RWPE2 (cell line): ENCODE results near the gene RPL7A.

Experiments
- ATAC-seq: fragments of 200-7000 bp; cut with Tn5 transposase; 3 replicates; pipeline ENCODE4 v1.9.1; 2021; ENCODE audit warnings: low read depth
- DNase-seq: peaks from one replicate; pipeline ENCODE4 v3.0.0-alpha.2; 2020; ENCODE audit warnings: low spot score
- H3K27ac ChIP-seq: fragments of 450-650 bp; 2 replicates; pipeline ENCODE4 v1.5.1; 2017; ENCODE audit warnings: mild to moderate bottlenecking; ENCODE audit not compliant: poor library complexity, severe bottlenecking
- H3K27me3 ChIP-seq: fragments of 250-450 bp; sonication (Bioruptor Pico); 2 replicates; pipeline ENCODE4 v1.5.1; 2021; ENCODE audit warnings: mild to moderate bottlenecking, moderate library complexity; ENCODE audit not compliant: insufficient read depth, poor library complexity, severe bottlenecking
- H3K36me3 ChIP-seq: fragments of 250-450 bp; sonication (Bioruptor Pico); 2 replicates; pipeline ENCODE4 v1.5.1; 2020; ENCODE audit warnings: low read depth, mild to moderate bottlenecking, moderate library complexity
- H3K4me1 ChIP-seq: fragments of 250-450 bp; sonication (Bioruptor Pico); 2 replicates; pipeline ENCODE4 v1.5.1; 2021; ENCODE audit warnings: mild to moderate bottlenecking, moderate library complexity; ENCODE audit not compliant: insufficient read depth, poor library complexity, severe bottlenecking
- H3K4me3 ChIP-seq: fragments of 250-450 bp; sonication (Bioruptor Pico); 2 replicates; pipeline ENCODE4 v1.5.1; 2021; ENCODE audit warnings: mild to moderate bottlenecking, moderate library complexity; ENCODE audit not compliant: severe bottlenecking
- H3K9me3 ChIP-seq: fragments of 250-450 bp; sonication (Bioruptor Pico); 2 replicates; pipeline ENCODE4 v1.5.1; 2021; ENCODE audit warnings: mild to moderate bottlenecking, moderate library complexity; ENCODE audit not compliant: severe bottlenecking
- CTCF ChIP-seq: fragments of 450-650 bp; IDR thresholded peaks from one replicate; pipeline ENCODE4 v1.5.1; 2017; ENCODE audit warnings: mild to moderate bottlenecking, moderate library complexity; ENCODE audit not compliant: poor library complexity, severe bottlenecking

Gene RPL7A

GRCh38 chr9:133382507-133383141, 34.6 kb downstream of the RPL7A start:
- no peaks in the 10 kb centered on the region for H3K27me3 ChIP-seq
- H3K4me1 ChIP-seq, result no peaks in the 10 kb centered on the region
- DNase-seq (no peak), ATAC-seq (no peak)
- H3K27ac ChIP-seq, result no peak overlapping the region
- no peak overlapping the region for H3K4me3 ChIP-seq
- no peaks in the 10 kb centered on the region for H3K36me3 ChIP-seq
- H3K9me3 ChIP-seq, result no peaks in the 10 kb centered on the region
- no peak for TF ChIP-seq CTCF

GRCh38 chr9:133383438-133383837, 35.4 kb downstream of the RPL7A start:
- Histone ChIP-seq H3K4me1 (no peaks in the 10 kb centered on the region), H3K36me3 (no peaks in the 10 kb centered on the region), H3K27me3 (no peaks in the 10 kb centered on the region), H3K9me3 (no peaks in the 10 kb centered on the region), H3K27ac (no peak overlapping the region), H3K4me3 (no peak overlapping the region)
- DNase-seq (no peak), ATAC-seq (no peak)
- no peak for TF ChIP-seq CTCF

GRCh38 chr9:133384736-133385321, 36.8 kb downstream of the RPL7A start:
- H3K36me3 ChIP-seq, result no peaks in the 10 kb centered on the region
- ATAC-seq (no peak), DNase-seq (no peak)
- no peaks in the 10 kb centered on the region for H3K27me3 ChIP-seq
- no peaks in the 10 kb centered on the region for H3K4me1 ChIP-seq
- no peak overlapping the region for H3K27ac ChIP-seq
- H3K4me3 ChIP-seq, result no peak overlapping the region
- no peak for TF ChIP-seq CTCF
- no peaks in the 10 kb centered on the region for H3K9me3 ChIP-seq

- no peak for ATAC-seq
- H3K4me1 ChIP-seq, result no peaks in the 10 kb centered on the region
Measured at GRCh38 chr9:133385452-133385851, 37.4 kb downstream of the RPL7A start.

More at GRCh38 chr9:133385452-133385851, 37.4 kb downstream of the RPL7A start:
- no peak for TF ChIP-seq CTCF
- Histone ChIP-seq H3K36me3 (no peaks in the 10 kb centered on the region), H3K27ac (no peak overlapping the region), H3K9me3 (no peaks in the 10 kb centered on the region), H3K4me3 (no peak overlapping the region), H3K27me3 (no peaks in the 10 kb centered on the region)
- DNase-seq, result no peak
